B cell (primary cell): Measurements from ENCODE around the gene MLLT3. TPM values are rescaled to one million over a fixed set of nuclear protein-coding genes. Genes with fewer than 3 reads are reported as not detected.

Experiments
- ATAC-seq: fragments of 200-7000 bp; cut with Tn5 transposase; one replicate; pipeline ENCODE4 v1.10.0; 2021; ENCODE audit warnings: low read depth, mild to moderate bottlenecking, moderate number of reproducible peaks, moderate library complexity
- CTCF ChIA-PET: fragments of 350-600 bp; sonication (Branson Sonifier 250); formaldehyde crosslinking; loops from one replicate; lab custom pipeline; 2021; ENCODE audit warnings: antibody characterized with exemption, inconsistent platforms; lab: Charles Lee
- POLR2A ChIA-PET: fragments of 350-600 bp; sonication (Branson Sonifier 250); formaldehyde crosslinking; loops from one replicate; lab custom pipeline; 2021; ENCODE audit warnings: antibody characterized with exemption; lab: Charles Lee
- DNase-seq: peaks from one replicate; pipeline ENCODE4 v3.0.0; 2013
- H2AFZ ChIP-seq: 2 replicates; pipeline ENCODE4 v1.6.1; 2012; ENCODE audit warnings: mild to moderate bottlenecking, low read depth, low read length; ENCODE audit not compliant: insufficient read depth, poor library complexity, severe bottlenecking
- H3K27ac ChIP-seq, 2 donors: 1 replicate in 1 of 2; 2 replicates in 1 of 2; pipeline ENCODE4 v1.5.1; 2012 to 2013; ENCODE audit warnings: low read length in 2 of 2, mild to moderate bottlenecking in 2 of 2, moderate library complexity in 1 of 2
- H3K27me3 ChIP-seq, 4 experiments: fragments of 200-600 bp in 1 of 4; sonication (generic) in 1 of 4; replicated peaks in 1 of 4; 1 replicate in 2 of 4; 2 replicates in 2 of 4; pipeline versions ENCODE4 v1.6.1 to v1.7.0; 2013 to 2016; ENCODE audit warnings: low read length in 3 of 4, mild to moderate bottlenecking in 2 of 4, mixed read lengths in 1 of 4, moderate library complexity in 1 of 4; ENCODE audit not compliant: insufficient read depth in 4 of 4, control insufficient read depth in 3 of 4; ENCODE audit errors: control extremely low read depth in 1 of 4
- H3K36me3 ChIP-seq, 2 experiments: replicated peaks in 1 of 2; 1 replicate in 1 of 2; 2 replicates in 1 of 2; pipeline versions ENCODE4 v1.6.1 to v1.7.1; 2013; ENCODE audit warnings: low read length in 1 of 2; ENCODE audit not compliant: insufficient read depth in 2 of 2, control insufficient read depth in 1 of 2; ENCODE audit errors: control extremely low read depth in 1 of 2, extremely low read depth in 1 of 2
- H3K4me1 ChIP-seq, 2 donors: fragments of 200-600 bp in 1 of 2; sonication (generic) in 1 of 2; 1 replicate in 1 of 2; 2 replicates in 1 of 2; pipeline versions ENCODE4 v1.5.1 to v1.6.1; 2013 to 2017; ENCODE audit warnings: low read length in 2 of 2; ENCODE audit not compliant: control insufficient read depth in 2 of 2, insufficient read depth in 2 of 2
- H3K4me2 ChIP-seq: replicated peaks from 2 replicates; pipeline ENCODE3; 2012; ENCODE audit warnings: mild to moderate bottlenecking, low read depth, low read length; ENCODE audit not compliant: poor library complexity, severe bottlenecking
- H3K4me3 ChIP-seq, 5 experiments: fragments of 200-600 bp in 1 of 5; sonication (generic) in 1 of 5; 1 replicate in 3 of 5; 2 replicates in 2 of 5; pipeline versions ENCODE4 v1.5.1 to v1.7.0; 2011 to 2016; ENCODE audit warnings: low read length in 4 of 5, mild to moderate bottlenecking in 4 of 5, low read depth in 2 of 5, control low read depth in 1 of 5, moderate library complexity in 1 of 5; ENCODE audit not compliant: insufficient read depth in 1 of 5; ENCODE audit errors: control extremely low read depth in 1 of 5, extremely low read depth in 1 of 5
- H3K79me2 ChIP-seq: fragments of 200-600 bp; sonication (generic); one replicate; pipeline ENCODE4 v1.6.0; 2016; ENCODE audit warnings: low read length; ENCODE audit not compliant: control insufficient read depth, insufficient read depth
- H3K9ac ChIP-seq: fragments of 200-600 bp; sonication (generic); 2 replicates; pipeline ENCODE4 v1.6.1; 2017; ENCODE audit warnings: mild to moderate bottlenecking, low read length, moderate library complexity
- H3K9me3 ChIP-seq, 3 donors: one replicate each; pipeline versions ENCODE4 v1.6.1 to v1.7.1; 2013; ENCODE audit warnings: low read length in 2 of 3; ENCODE audit not compliant: control insufficient read depth in 2 of 3, insufficient read depth in 1 of 3; ENCODE audit errors: control extremely low read depth in 1 of 3
- H4K20me1 ChIP-seq: 2 replicates; pipeline ENCODE4 v1.6.0; 2012; ENCODE audit warnings: mild to moderate bottlenecking, low read length; ENCODE audit not compliant: insufficient read depth, control insufficient read depth, poor library complexity, severe bottlenecking
- H3K27ac Mint-ChIP-seq: one replicate; pipeline ENCODE4 v1.8.0; 2021; ENCODE audit warnings: mixed read lengths
- H3K27me3 Mint-ChIP-seq: one replicate; pipeline ENCODE4 v1.8.0; 2021; ENCODE audit warnings: mixed read lengths
- H3K4me1 Mint-ChIP-seq: one replicate; pipeline ENCODE4 v1.8.0; 2021; ENCODE audit warnings: mixed read lengths
- H3K4me3 Mint-ChIP-seq: one replicate; pipeline ENCODE4 v1.8.0; 2021; ENCODE audit warnings: mixed read lengths
- H3K9me3 Mint-ChIP-seq: one replicate; pipeline ENCODE4 v1.8.0; 2022; ENCODE audit warnings: mixed read lengths; ENCODE audit not compliant: insufficient read depth
- EZH2 ChIP-seq: IDR thresholded peaks from 2 replicates; pipeline ENCODE4 v1.6.1; 2012; ENCODE audit warnings: borderline replicate concordance, low read depth, mild to moderate bottlenecking, moderate library complexity, low read length; ENCODE audit not compliant: insufficient read depth, poor library complexity, severe bottlenecking
- WGBS: methylation state at CpG from one replicate; pipeline ENCODE4 v1.1.5; 2013; ENCODE audit warnings: missing lambda C conversion rate; ENCODE audit not compliant: insufficient coverage; 5-methylcytosine and 5-hydroxymethylcytosine counted together
- intact Hi-C: fragments of 100-400 bp; cut with micrococcal nuclease; formaldehyde crosslinking; loops from one replicate; pipeline ENCODE4 v1.10.0; 2022
- polyA plus RNA-seq: library from polyadenylated mRNA; depleted of rRNA; stranded (reverse); fragments of >200 nt; gene quantifications from 2 replicates; pipeline ENCODE4 v1.2.3, GENCODE V29; 2012
- total RNA-seq, 2 donors: library from RNA; stranded (reverse); fragments of 120-200 nt in 1 of 2; gene quantifications; 1 replicate in 1 of 2; 2 replicates in 1 of 2; pipeline versions ENCODE4 v1.2.3 to v1.2.4, GENCODE V29; 2013 to 2022
- TF ChIP-seq, protein P1 (sequence below): fragments of 200-600 bp; IDR thresholded peaks from one replicate; pipeline ENCODE4 v1.8.0; 2022; ENCODE audit warnings: antibody characterized with exemption, mild to moderate bottlenecking

MLLT3 gene
- total and polyA plus RNA-seq, 2 donors (not counting 1 experiment from before 2014, with no cell fraction given), result 3.4 to 3.6 TPM

DNA sequence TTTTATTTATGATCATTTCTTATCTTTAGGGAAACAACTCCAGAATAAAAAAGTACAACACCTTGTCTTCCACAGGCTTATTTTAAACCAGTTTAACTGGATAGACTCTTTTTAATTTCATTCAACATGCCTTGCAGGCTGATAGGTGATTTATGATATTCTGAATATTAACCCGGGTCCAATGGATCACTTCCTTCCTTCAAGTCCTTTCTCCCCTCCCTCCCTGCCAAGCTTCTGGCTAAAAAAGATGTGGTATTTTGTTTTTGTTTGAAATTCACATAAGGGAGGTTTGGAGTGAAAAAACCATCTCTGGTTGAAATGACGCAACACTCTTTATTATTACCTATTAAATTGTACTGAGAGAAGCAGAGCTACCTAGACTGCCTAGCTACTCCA lies 265.3 kb downstream of the MLLT3 start:
- DNase-seq (no peak), ATAC-seq (no peak)
- TF ChIP-seq, protein P1, sequence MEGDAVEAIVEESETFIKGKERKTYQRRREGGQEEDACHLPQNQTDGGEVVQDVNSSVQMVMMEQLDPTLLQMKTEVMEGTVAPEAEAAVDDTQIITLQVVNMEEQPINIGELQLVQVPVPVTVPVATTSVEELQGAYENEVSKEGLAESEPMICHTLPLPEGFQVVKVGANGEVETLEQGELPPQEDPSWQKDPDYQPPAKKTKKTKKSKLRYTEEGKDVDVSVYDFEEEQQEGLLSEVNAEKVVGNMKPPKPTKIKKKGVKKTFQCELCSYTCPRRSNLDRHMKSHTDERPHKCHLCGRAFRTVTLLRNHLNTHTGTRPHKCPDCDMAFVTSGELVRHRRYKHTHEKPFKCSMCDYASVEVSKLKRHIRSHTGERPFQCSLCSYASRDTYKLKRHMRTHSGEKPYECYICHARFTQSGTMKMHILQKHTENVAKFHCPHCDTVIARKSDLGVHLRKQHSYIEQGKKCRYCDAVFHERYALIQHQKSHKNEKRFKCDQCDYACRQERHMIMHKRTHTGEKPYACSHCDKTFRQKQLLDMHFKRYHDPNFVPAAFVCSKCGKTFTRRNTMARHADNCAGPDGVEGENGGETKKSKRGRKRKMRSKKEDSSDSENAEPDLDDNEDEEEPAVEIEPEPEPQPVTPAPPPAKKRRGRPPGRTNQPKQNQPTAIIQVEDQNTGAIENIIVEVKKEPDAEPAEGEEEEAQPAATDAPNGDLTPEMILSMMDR, result no peak
- no peak for TF ChIP-seq EZH2
- Histone ChIP-seq H3K27ac (no peak overlapping the region), H3K79me2 (no peaks in the 10 kb centered on the region), H4K20me1 (no peaks in the 10 kb centered on the region), H3K9ac (no peak overlapping the region), H3K4me2 (no peak overlapping the region), H3K9me3 (no peaks in the 10 kb centered on the region), H3K27me3 (no peaks in the 10 kb centered on the region), H3K4me3 (no peak overlapping the region), H3K36me3 (no peaks in the 10 kb centered on the region), H3K4me1 (no peaks in the 10 kb centered on the region), H2AFZ (no peak overlapping the region)
- Mint-ChIP-seq H3K9me3 (no peaks in the 10 kb centered on the region), H3K4me3 (no peak overlapping the region), H3K27me3 (no peaks in the 10 kb centered on the region), H3K27ac (no peak overlapping the region), H3K4me1 (no peaks in the 10 kb centered on the region)
- ChIA-PET CTCF (interaction anchor here (1.2 to 2.1 kb wide), 5 partner anchors 9 to 754 kb away, joined by 3 to 9 read pairs (median 5); no protein-coding TSS in a partner anchor), POLR2A (no interaction called here)
- intact Hi-C loops, result loop anchor here (10.0 kb wide), 1 partner anchor 758 kb away; no protein-coding TSS in a partner anchor
- no CpG with 5 or more reads among the region's 2 CpGs for WGBS

DNA sequence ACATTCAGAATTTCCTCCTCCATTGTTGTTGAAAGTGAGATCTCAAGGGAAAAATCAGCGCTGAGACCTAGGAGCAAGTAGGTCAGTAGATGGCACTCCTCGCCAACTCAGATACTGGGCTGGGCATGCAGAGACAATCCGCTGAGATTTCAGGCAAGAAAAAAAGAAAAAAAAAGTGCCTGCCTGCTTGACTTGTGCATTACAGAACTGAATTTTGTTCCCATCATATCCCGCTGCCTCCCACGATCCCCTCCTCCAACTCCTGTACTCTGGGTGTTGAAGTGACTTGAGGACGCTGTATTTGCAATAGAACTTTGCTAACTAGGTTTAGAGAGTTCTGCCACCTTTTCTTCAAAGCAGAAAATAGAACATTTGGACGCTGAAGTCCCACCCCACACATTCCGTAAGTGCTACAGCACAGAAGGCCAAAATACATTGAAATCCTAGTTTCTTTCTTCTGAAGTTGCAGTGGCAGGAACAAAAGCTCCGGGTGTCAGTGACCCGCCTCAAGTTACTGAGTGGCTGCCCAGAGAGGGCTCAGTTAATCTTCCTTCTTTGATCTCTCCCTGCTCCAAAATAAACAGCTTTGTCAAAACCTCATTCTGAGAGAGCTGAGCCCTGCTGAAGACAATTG lies 265.8 kb downstream of the MLLT3 start:
- CTCF ChIA-PET, result interaction anchor here (1.2 to 2.1 kb wide), 5 partner anchors 8 to 755 kb away, joined by 3 to 9 read pairs (median 5); no protein-coding TSS in a partner anchor
- Mint-ChIP-seq H3K27me3 (no peaks in the 10 kb centered on the region), H3K4me1 (no peaks in the 10 kb centered on the region), H3K9me3 (no peaks in the 10 kb centered on the region), H3K27ac (no peak overlapping the region), H3K4me3 (no peak overlapping the region)
- POLR2A ChIA-PET, result no interaction called here
- no peaks in the 10 kb centered on the region for H3K79me2 ChIP-seq
- intact Hi-C loops, result loop anchor here (1.0 to 10.0 kb wide), 2 partner anchors 585 to 758 kb away; no protein-coding TSS in a partner anchor
- no peaks in the 10 kb centered on the region for H3K4me1 ChIP-seq
- 58% methylated on average over 4 of the region's 10 CpGs for WGBS
- ATAC-seq (no peak), DNase-seq (peak; percentile 31)
- H3K36me3 ChIP-seq, result no peaks in the 10 kb centered on the region
- H3K27ac ChIP-seq, result no peak overlapping the region
- TF ChIP-seq, protein P1, result peak; percentile 19
- no peak for TF ChIP-seq EZH2
- H3K27me3 ChIP-seq, result no peaks in the 10 kb centered on the region
- H4K20me1 ChIP-seq, result no peaks in the 10 kb centered on the region
- H3K9ac ChIP-seq, result no peak overlapping the region
- no peak overlapping the region for H2AFZ ChIP-seq
- H3K4me2 ChIP-seq, result no peak overlapping the region
- H3K9me3 ChIP-seq, result no peaks in the 10 kb centered on the region
- no peak overlapping the region for H3K4me3 ChIP-seq
